ENCODE data around the gene VPS45. TPM values are rescaled to one million over a fixed set of nuclear protein-coding genes. Genes with fewer than 3 reads are reported as not detected.

VPS45 gene
- polyA plus RNA-seq, 1 of the 3 experiments (the other 2 are of a cell fraction), result 31.5 TPM

DNA sequence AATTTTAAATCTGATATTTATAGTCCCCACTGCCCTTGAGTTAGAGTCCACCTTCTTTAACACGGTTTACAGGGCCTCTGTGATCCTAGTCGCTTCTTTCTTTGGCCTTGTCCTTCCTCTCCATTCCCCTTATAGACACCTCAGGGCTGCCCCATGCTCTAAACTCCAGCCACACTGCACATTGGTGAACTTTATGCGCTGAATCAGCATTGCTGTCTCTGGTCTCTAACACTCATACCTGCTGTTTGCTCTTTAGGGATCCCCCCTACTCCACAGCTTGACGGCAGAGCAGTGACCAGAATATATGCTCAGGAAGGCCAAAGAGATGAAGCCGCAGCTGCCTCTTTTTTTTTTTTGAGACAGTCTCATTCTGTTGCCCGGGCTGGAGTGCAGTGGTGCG, 112.3 kb downstream of the VPS45 start:
- Histone ChIP-seq H3K27ac (ENCODE audit: low read depth in 2 of 2, low read length in 1 of 2) (no peak overlapping the region), H3F3A (replicated peaks; ENCODE audit: insufficient read depth) (no peaks in the 10 kb centered on the region), H3K9me3 (no peaks in the 10 kb centered on the region), H3K4me1 (ENCODE audit: control insufficient read depth in 1 of 2, insufficient read depth in 2 of 2, low read depth in 1 of 2, low read length in 1 of 2) (no peaks in the 10 kb centered on the region), H3K36me3 (replicated peaks in 1 of 2; ENCODE audit: control insufficient read depth in 1 of 2, insufficient read depth in 2 of 2, low read length in 1 of 2) (no peaks in the 10 kb centered on the region), H3K4me2 (no peak overlapping the region), H2AFZ (ENCODE audit: low read depth) (no peak overlapping the region), H3K4me3 (ENCODE audit: low read depth in 2 of 2, low read length in 1 of 2) (no peak overlapping the region), H3K79me2 (ENCODE audit: insufficient read depth) (no peaks in the 10 kb centered on the region), H3K9ac (no peak overlapping the region), H3K27me3 (ENCODE audit: insufficient read depth) (no peaks in the 10 kb centered on the region), H4K20me1 (ENCODE audit: insufficient read depth) (no peaks in the 10 kb centered on the region), H3K9me2 (no peaks in the 10 kb centered on the region)
- WGBS (ENCODE audit: low lambda C conversion rate), result 87% methylated on average over 7 of the region's 7 CpGs
- ChIA-PET POLR2A (no interaction called here), CTCF (interaction anchor here (1.8 kb wide), 1 partner anchor 218 kb away, joined by 7 read pairs; no protein-coding TSS in a partner anchor)
- no peak for DNase-seq
- TF ChIP-seq TEAD4 (IDR thresholded peaks at IDR 0.05; ENCODE audit: borderline replicate concordance, insufficient read depth) (no peak), CHD2 (IDR thresholded peaks at IDR 0.05; ENCODE audit: low read length, partially characterized antibody) (no peak), FOXJ3 (CRISPR knock-in tag; IDR thresholded peaks at IDR 0.05) (no peak), RAD21 (IDR thresholded peaks at IDR 0.05; ENCODE audit: low read length) (no peak), RCOR1 (IDR thresholded peaks at IDR 0.05; ENCODE audit: low read length) (no peak), SIN3A (IDR thresholded peaks at IDR 0.05; ENCODE audit: borderline replicate concordance, low read depth, low read length) (no peak), ELF1 (IDR thresholded peaks at IDR 0.05) (no peak), POLR2AphosphoS5 (IDR thresholded peaks at IDR 0.05; ENCODE audit: low read depth, low read length) (no peak), GABPA (IDR thresholded peaks at IDR 0.05; ENCODE audit: low read depth) (no peak), NRF1 (IDR thresholded peaks at IDR 0.05; ENCODE audit: low read depth, low read length) (no peak), EZH2phosphoT487 (IDR thresholded peaks at IDR 0.05; ENCODE audit: borderline replicate concordance, low read depth) (no peak), SMC3 (IDR thresholded peaks at IDR 0.05; ENCODE audit: low read depth, low read length) (no peak)
- TF ChIP-seq, protein P1, sequence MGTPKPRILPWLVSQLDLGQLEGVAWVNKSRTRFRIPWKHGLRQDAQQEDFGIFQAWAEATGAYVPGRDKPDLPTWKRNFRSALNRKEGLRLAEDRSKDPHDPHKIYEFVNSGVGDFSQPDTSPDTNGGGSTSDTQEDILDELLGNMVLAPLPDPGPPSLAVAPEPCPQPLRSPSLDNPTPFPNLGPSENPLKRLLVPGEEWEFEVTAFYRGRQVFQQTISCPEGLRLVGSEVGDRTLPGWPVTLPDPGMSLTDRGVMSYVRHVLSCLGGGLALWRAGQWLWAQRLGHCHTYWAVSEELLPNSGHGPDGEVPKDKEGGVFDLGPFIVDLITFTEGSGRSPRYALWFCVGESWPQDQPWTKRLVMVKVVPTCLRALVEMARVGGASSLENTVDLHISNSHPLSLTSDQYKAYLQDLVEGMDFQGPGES (IDR thresholded peaks at IDR 0.05; ENCODE audit: low read depth, low read length), result no peak
- TF ChIP-seq, protein P2, sequence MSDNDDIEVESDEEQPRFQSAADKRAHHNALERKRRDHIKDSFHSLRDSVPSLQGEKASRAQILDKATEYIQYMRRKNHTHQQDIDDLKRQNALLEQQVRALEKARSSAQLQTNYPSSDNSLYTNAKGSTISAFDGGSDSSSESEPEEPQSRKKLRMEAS (IDR thresholded peaks at IDR 0.05; ENCODE audit: low read depth), result no peak

DNA sequence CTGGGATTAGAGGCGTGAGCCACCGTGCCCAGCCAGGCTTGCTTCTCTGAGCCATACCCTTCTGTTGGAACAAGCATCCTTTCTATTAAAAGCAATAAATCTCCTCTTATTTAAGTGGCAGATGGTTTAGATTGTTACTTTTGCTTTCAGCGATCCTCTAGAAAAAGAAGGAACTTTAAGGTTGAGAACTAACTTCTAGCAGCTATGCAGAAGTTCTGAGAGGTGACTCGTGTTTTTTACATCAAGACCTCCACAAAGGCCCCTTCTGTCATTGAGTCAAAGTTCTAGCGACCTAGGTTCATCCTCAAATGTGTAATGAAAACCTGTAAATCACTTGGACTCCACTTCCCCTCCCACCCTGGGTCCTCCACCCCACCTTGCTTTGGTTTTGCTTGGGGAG, 112.9 kb downstream of the VPS45 start:
- Histone ChIP-seq H3K4me1 (ENCODE audit: control insufficient read depth in 1 of 2, insufficient read depth in 2 of 2, low read depth in 1 of 2, low read length in 1 of 2) (no peaks in the 10 kb centered on the region), H3K9ac (no peak overlapping the region), H3K4me2 (no peak overlapping the region), H3K79me2 (ENCODE audit: insufficient read depth) (no peaks in the 10 kb centered on the region), H3F3A (replicated peaks; ENCODE audit: insufficient read depth) (no peaks in the 10 kb centered on the region), H3K36me3 (replicated peaks in 1 of 2; ENCODE audit: control insufficient read depth in 1 of 2, insufficient read depth in 2 of 2, low read length in 1 of 2) (no peaks in the 10 kb centered on the region), H3K9me2 (no peaks in the 10 kb centered on the region), H3K9me3 (no peaks in the 10 kb centered on the region), H3K27ac (ENCODE audit: low read depth in 2 of 2, low read length in 1 of 2) (no peak overlapping the region), H4K20me1 (ENCODE audit: insufficient read depth) (no peaks in the 10 kb centered on the region), H3K27me3 (ENCODE audit: insufficient read depth) (no peaks in the 10 kb centered on the region), H2AFZ (ENCODE audit: low read depth) (no peak overlapping the region), H3K4me3 (ENCODE audit: low read depth in 2 of 2, low read length in 1 of 2) (no peak overlapping the region)
- no peak for DNase-seq
- no peak for TF ChIP-seq RCOR1 (IDR thresholded peaks at IDR 0.05; ENCODE audit: low read length)
- TF ChIP-seq JUND (IDR thresholded peaks at IDR 0.05), result no peak
- TF ChIP-seq, protein P3, sequence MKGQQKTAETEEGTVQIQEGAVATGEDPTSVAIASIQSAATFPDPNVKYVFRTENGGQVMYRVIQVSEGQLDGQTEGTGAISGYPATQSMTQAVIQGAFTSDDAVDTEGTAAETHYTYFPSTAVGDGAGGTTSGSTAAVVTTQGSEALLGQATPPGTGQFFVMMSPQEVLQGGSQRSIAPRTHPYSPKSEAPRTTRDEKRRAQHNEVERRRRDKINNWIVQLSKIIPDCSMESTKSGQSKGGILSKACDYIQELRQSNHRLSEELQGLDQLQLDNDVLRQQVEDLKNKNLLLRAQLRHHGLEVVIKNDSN (IDR thresholded peaks at IDR 0.05; ENCODE audit: borderline replicate concordance, low read depth), result no peak
- no peak for TF ChIP-seq MEF2A (IDR thresholded peaks at IDR 0.05; ENCODE audit: borderline replicate concordance, low read depth)
- TF ChIP-seq POLR2AphosphoS5 (IDR thresholded peaks at IDR 0.05; ENCODE audit: low read depth, low read length), result no peak
- no peak for TF ChIP-seq RAD21 (IDR thresholded peaks at IDR 0.05; ENCODE audit: low read length)
- no peak for TF ChIP-seq SIN3A (IDR thresholded peaks at IDR 0.05; ENCODE audit: borderline replicate concordance, low read depth, low read length)
- TF ChIP-seq, protein P4, sequence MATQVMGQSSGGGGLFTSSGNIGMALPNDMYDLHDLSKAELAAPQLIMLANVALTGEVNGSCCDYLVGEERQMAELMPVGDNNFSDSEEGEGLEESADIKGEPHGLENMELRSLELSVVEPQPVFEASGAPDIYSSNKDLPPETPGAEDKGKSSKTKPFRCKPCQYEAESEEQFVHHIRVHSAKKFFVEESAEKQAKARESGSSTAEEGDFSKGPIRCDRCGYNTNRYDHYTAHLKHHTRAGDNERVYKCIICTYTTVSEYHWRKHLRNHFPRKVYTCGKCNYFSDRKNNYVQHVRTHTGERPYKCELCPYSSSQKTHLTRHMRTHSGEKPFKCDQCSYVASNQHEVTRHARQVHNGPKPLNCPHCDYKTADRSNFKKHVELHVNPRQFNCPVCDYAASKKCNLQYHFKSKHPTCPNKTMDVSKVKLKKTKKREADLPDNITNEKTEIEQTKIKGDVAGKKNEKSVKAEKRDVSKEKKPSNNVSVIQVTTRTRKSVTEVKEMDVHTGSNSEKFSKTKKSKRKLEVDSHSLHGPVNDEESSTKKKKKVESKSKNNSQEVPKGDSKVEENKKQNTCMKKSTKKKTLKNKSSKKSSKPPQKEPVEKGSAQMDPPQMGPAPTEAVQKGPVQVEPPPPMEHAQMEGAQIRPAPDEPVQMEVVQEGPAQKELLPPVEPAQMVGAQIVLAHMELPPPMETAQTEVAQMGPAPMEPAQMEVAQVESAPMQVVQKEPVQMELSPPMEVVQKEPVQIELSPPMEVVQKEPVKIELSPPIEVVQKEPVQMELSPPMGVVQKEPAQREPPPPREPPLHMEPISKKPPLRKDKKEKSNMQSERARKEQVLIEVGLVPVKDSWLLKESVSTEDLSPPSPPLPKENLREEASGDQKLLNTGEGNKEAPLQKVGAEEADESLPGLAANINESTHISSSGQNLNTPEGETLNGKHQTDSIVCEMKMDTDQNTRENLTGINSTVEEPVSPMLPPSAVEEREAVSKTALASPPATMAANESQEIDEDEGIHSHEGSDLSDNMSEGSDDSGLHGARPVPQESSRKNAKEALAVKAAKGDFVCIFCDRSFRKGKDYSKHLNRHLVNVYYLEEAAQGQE (IDR thresholded peaks at IDR 0.05; ENCODE audit: low read depth, low read length), result no peak
- no peak for TF ChIP-seq EP300 (IDR thresholded peaks at IDR 0.05; ENCODE audit: borderline replicate concordance in 1 of 2, low read depth in 1 of 2, low read length in 1 of 2)
- TF ChIP-seq MXI1 (IDR thresholded peaks at IDR 0.05; ENCODE audit: low read depth, low read length), result no peak
- no peak for TF ChIP-seq RXRA (IDR thresholded peaks at IDR 0.05; ENCODE audit: borderline replicate concordance, low read depth)
- no peak for TF ChIP-seq EZH2phosphoT487 (IDR thresholded peaks at IDR 0.05; ENCODE audit: borderline replicate concordance, low read depth)
- TF ChIP-seq CHD2 (IDR thresholded peaks at IDR 0.05; ENCODE audit: low read length, partially characterized antibody), result no peak
- 79% methylated on average over 5 of the region's 5 CpGs for WGBS (ENCODE audit: low lambda C conversion rate)
- ChIA-PET CTCF (interaction anchor here (1.4 to 3.1 kb wide), 2 partner anchors 10 to 12 kb away, joined by 3 to 11 read pairs; no protein-coding TSS in a partner anchor), POLR2A (no interaction called here)
